ENCODE results near the gene ZCCHC7.

- TF ChIP-seq POLR2A (IDR thresholded peaks at IDR 0.05; ENCODE audit: low read depth, low read length): no peak
- TF ChIP-seq BCL3 (IDR thresholded peaks at IDR 0.05; ENCODE audit: borderline replicate concordance, insufficient read depth, low read depth, low read length, poor library complexity, severe bottlenecking): no peak
- TF ChIP-seq MEF2B (IDR thresholded peaks at IDR 0.05; ENCODE audit: partially characterized antibody, poor library complexity, severe bottlenecking): no peak
- TF ChIP-seq CHD1 (IDR thresholded peaks at IDR 0.05; ENCODE audit: low read depth, low read length): no peak
- TF ChIP-seq SPI1 (IDR thresholded peaks at IDR 0.05; ENCODE audit: borderline replicate concordance, insufficient read depth, low read depth, low read length): no peak
- TF ChIP-seq JUND (IDR thresholded peaks at IDR 0.05; ENCODE audit: low read depth, low read length): no peak
- TF ChIP-seq CTCF (IDR thresholded peaks at IDR 0.05 in 2 of 3, conservative IDR thresholded peaks at IDR 0.05 in 1 of 3; ENCODE audit: control insufficient read depth in 2 of 3, extremely low read depth in 1 of 3, insufficient read depth in 1 of 3, low read depth in 3 of 3, low read length in 3 of 3): no peak
- TF ChIP-seq MXI1 (IDR thresholded peaks at IDR 0.05; ENCODE audit: low read depth, low read length): no peak
- TF ChIP-seq RAD51 (IDR thresholded peaks at IDR 0.05): no peak
- no peak for TF ChIP-seq MAX (IDR thresholded peaks at IDR 0.05; ENCODE audit: low read depth, low read length)
- no peak for TF ChIP-seq ZNF384 (IDR thresholded peaks at IDR 0.05; ENCODE audit: borderline replicate concordance, low read depth, low read length)
- no peak for TF ChIP-seq POLR2AphosphoS5 (IDR thresholded peaks at IDR 0.05; ENCODE audit: low read length)
- no peak for TF ChIP-seq PBX3 (IDR thresholded peaks at IDR 0.05; ENCODE audit: insufficient replicate concordance, low read depth, low read length)
- no peak for TF ChIP-seq EZH2 (IDR thresholded peaks at IDR 0.05; ENCODE audit: borderline replicate concordance, control insufficient read depth, low read depth, low read length)
Measured at GRCh38 chr9:37184905-37185867, 64.8 kb downstream of the ZCCHC7 start.

Measured in GM12878 (cell line).